Measurements from ENCODE around the gene GMDS. TPM values are rescaled to one million over a fixed set of nuclear protein-coding genes. Genes with fewer than 3 reads are reported as not detected.

GMDS gene
- total and polyA plus RNA-seq, 2 donors, result 19.9 to 28.4 TPM

GRCh38 chr6:1739220-1739619 lies 506.2 kb downstream of the GMDS start:
- Histone ChIP-seq H3K9me3 (ENCODE audit: control insufficient read depth in 2 of 2, insufficient read depth in 1 of 2, low read length in 1 of 2) (no peaks in the 10 kb centered on the region), H3K27me3 (ENCODE audit: control insufficient read depth in 2 of 2, insufficient read depth in 1 of 2, low read length in 1 of 2) (no peaks in the 10 kb centered on the region), H3K4me1 (ENCODE audit: control insufficient read depth in 2 of 2, insufficient read depth in 2 of 2, low read length in 2 of 2) (peaks cover 0 to 5% of the 10 kb centered on the region in 2 donors), H3K4me3 (ENCODE audit: low read length in 2 of 2) (no peak overlapping the region), H3K36me3 (ENCODE audit: control insufficient read depth in 2 of 2, insufficient read depth in 2 of 2, low read length in 1 of 2) (no peaks in the 10 kb centered on the region), H3K27ac (ENCODE audit: low read depth in 1 of 2, low read length in 1 of 2) (no peak overlapping the region)
- no peak for DNase-seq (ENCODE audit: low read depth in 6 of 9, low spot score in 9 of 9)
- WGBS, result 95% methylated on average over 9 of the region's 9 CpGs

- DNase-seq (ENCODE audit: low read depth in 6 of 9, low spot score in 9 of 9), result no peak
- H3K27ac ChIP-seq (ENCODE audit: low read depth in 1 of 2, low read length in 1 of 2), result no peak overlapping the region
- 98% methylated on average over 6 of the region's 6 CpGs for WGBS
Observed at GRCh38 chr6:1738558-1739081, 506.8 kb downstream of the GMDS start.

GRCh38 chr6:1737463-1738311 lies 507.7 kb downstream of the GMDS start:
- H3K27me3 ChIP-seq (ENCODE audit: control insufficient read depth in 2 of 2, insufficient read depth in 1 of 2, low read length in 1 of 2), result no peaks in the 10 kb centered on the region
- H3K36me3 ChIP-seq (ENCODE audit: control insufficient read depth in 2 of 2, insufficient read depth in 2 of 2, low read length in 1 of 2), result no peaks in the 10 kb centered on the region
- no peak overlapping the region for H3K4me3 ChIP-seq (ENCODE audit: low read length in 2 of 2)
- H3K4me1 ChIP-seq (ENCODE audit: control insufficient read depth in 2 of 2, insufficient read depth in 2 of 2, low read length in 2 of 2), result peaks cover 0 to 5% of the 10 kb centered on the region in 2 donors
- DNase-seq (ENCODE audit: low read depth in 6 of 9, low spot score in 9 of 9), result no peak
- WGBS, result 89% methylated on average over 6 of the region's 6 CpGs
- no peak overlapping the region for H3K27ac ChIP-seq (ENCODE audit: low read depth in 1 of 2, low read length in 1 of 2)
- H3K9me3 ChIP-seq (ENCODE audit: control insufficient read depth in 2 of 2, insufficient read depth in 1 of 2, low read length in 1 of 2), result no peaks in the 10 kb centered on the region

More at GRCh38 chr6:1738558-1739081, 506.8 kb downstream of the GMDS start:
- Histone ChIP-seq H3K36me3 (ENCODE audit: control insufficient read depth in 2 of 2, insufficient read depth in 2 of 2, low read length in 1 of 2) (no peaks in the 10 kb centered on the region), H3K9me3 (ENCODE audit: control insufficient read depth in 2 of 2, insufficient read depth in 1 of 2, low read length in 1 of 2) (no peaks in the 10 kb centered on the region), H3K4me3 (ENCODE audit: low read length in 2 of 2) (no peak overlapping the region), H3K27me3 (ENCODE audit: control insufficient read depth in 2 of 2, insufficient read depth in 1 of 2, low read length in 1 of 2) (no peaks in the 10 kb centered on the region), H3K4me1 (ENCODE audit: control insufficient read depth in 2 of 2, insufficient read depth in 2 of 2, low read length in 2 of 2) (peaks cover 0 to 5% of the 10 kb centered on the region in 2 donors)

GRCh38 chr6:1736346-1737105 lies 508.9 kb downstream of the GMDS start:
- H3K4me1 ChIP-seq (ENCODE audit: control insufficient read depth in 2 of 2, insufficient read depth in 2 of 2, low read length in 2 of 2), result peaks cover 0 to 5% of the 10 kb centered on the region in 2 donors
- H3K4me3 ChIP-seq (ENCODE audit: low read length in 2 of 2), result no peak overlapping the region
- 93% methylated on average over 6 of the region's 6 CpGs for WGBS
- no peaks in the 10 kb centered on the region for H3K36me3 ChIP-seq (ENCODE audit: control insufficient read depth in 2 of 2, insufficient read depth in 2 of 2, low read length in 1 of 2)
- H3K27me3 ChIP-seq (ENCODE audit: control insufficient read depth in 2 of 2, insufficient read depth in 1 of 2, low read length in 1 of 2), result no peaks in the 10 kb centered on the region
- no peak for DNase-seq (ENCODE audit: low read depth in 6 of 9, low spot score in 9 of 9)
- H3K27ac ChIP-seq (ENCODE audit: low read depth in 1 of 2, low read length in 1 of 2), result peak overlapping the region in 1 of 2 donors; percentile 59
- no peaks in the 10 kb centered on the region for H3K9me3 ChIP-seq (ENCODE audit: control insufficient read depth in 2 of 2, insufficient read depth in 1 of 2, low read length in 1 of 2)

- Histone ChIP-seq H3K4me3 (ENCODE audit: low read length in 2 of 2) (no peak overlapping the region), H3K27me3 (ENCODE audit: control insufficient read depth in 2 of 2, insufficient read depth in 1 of 2, low read length in 1 of 2) (no peaks in the 10 kb centered on the region), H3K27ac (ENCODE audit: low read depth in 1 of 2, low read length in 1 of 2) (peak overlapping the region in 1 of 2 donors; percentile 2), H3K4me1 (ENCODE audit: control insufficient read depth in 2 of 2, insufficient read depth in 2 of 2, low read length in 2 of 2) (peaks cover 0 to 5% of the 10 kb centered on the region in 2 donors), H3K36me3 (ENCODE audit: control insufficient read depth in 2 of 2, insufficient read depth in 2 of 2, low read length in 1 of 2) (no peaks in the 10 kb centered on the region), H3K9me3 (ENCODE audit: control insufficient read depth in 2 of 2, insufficient read depth in 1 of 2, low read length in 1 of 2) (no peaks in the 10 kb centered on the region)
- no peak for DNase-seq (ENCODE audit: low read depth in 6 of 9, low spot score in 9 of 9)
- 97% methylated on average over 6 of the region's 6 CpGs for whole genome bisulfite sequencing
Observed at GRCh38 chr6:1735239-1735803, 510.1 kb downstream of the GMDS start.

- WGBS, result 94% methylated on average over 3 of the region's 3 CpGs
- Histone ChIP-seq H3K27me3 (ENCODE audit: control insufficient read depth in 2 of 2, insufficient read depth in 1 of 2, low read length in 1 of 2) (no peaks in the 10 kb centered on the region), H3K4me3 (ENCODE audit: low read length in 2 of 2) (no peak overlapping the region), H3K36me3 (ENCODE audit: control insufficient read depth in 2 of 2, insufficient read depth in 2 of 2, low read length in 1 of 2) (no peaks in the 10 kb centered on the region), H3K27ac (ENCODE audit: low read depth in 1 of 2, low read length in 1 of 2) (no peak overlapping the region), H3K4me1 (ENCODE audit: control insufficient read depth in 2 of 2, insufficient read depth in 2 of 2, low read length in 2 of 2) (peaks cover 0 to 5% of the 10 kb centered on the region in 2 donors), H3K9me3 (ENCODE audit: control insufficient read depth in 2 of 2, insufficient read depth in 1 of 2, low read length in 1 of 2) (no peaks in the 10 kb centered on the region)
- DNase-seq (ENCODE audit: low read depth in 6 of 9, low spot score in 9 of 9), result no peak
Observed at GRCh38 chr6:1730882-1731281, 514.5 kb downstream of the GMDS start.

GRCh38 chr6:1729750-1730140 lies 515.7 kb downstream of the GMDS start:
- no peaks in the 10 kb centered on the region for H3K36me3 ChIP-seq (ENCODE audit: control insufficient read depth in 2 of 2, insufficient read depth in 2 of 2, low read length in 1 of 2)
- H3K27me3 ChIP-seq (ENCODE audit: control insufficient read depth in 2 of 2, insufficient read depth in 1 of 2, low read length in 1 of 2), result no peaks in the 10 kb centered on the region
- no peak for DNase-seq (ENCODE audit: low read depth in 6 of 9, low spot score in 9 of 9)
- no peaks in the 10 kb centered on the region for H3K9me3 ChIP-seq (ENCODE audit: control insufficient read depth in 2 of 2, insufficient read depth in 1 of 2, low read length in 1 of 2)
- H3K4me3 ChIP-seq (ENCODE audit: low read length in 2 of 2), result no peak overlapping the region
- H3K27ac ChIP-seq (ENCODE audit: low read depth in 1 of 2, low read length in 1 of 2), result no peak overlapping the region
- no peaks in the 10 kb centered on the region for H3K4me1 ChIP-seq (ENCODE audit: control insufficient read depth in 2 of 2, insufficient read depth in 2 of 2, low read length in 2 of 2)
- WGBS, result 97% methylated on average over 8 of the region's 8 CpGs

- H3K27me3 ChIP-seq (ENCODE audit: control insufficient read depth in 2 of 2, insufficient read depth in 1 of 2, low read length in 1 of 2), result no peaks in the 10 kb centered on the region
- no peak overlapping the region for H3K4me3 ChIP-seq (ENCODE audit: low read length in 2 of 2)
- 92% methylated on average over 7 of the region's 7 CpGs for WGBS
- H3K4me1 ChIP-seq (ENCODE audit: control insufficient read depth in 2 of 2, insufficient read depth in 2 of 2, low read length in 2 of 2), result no peaks in the 10 kb centered on the region
- H3K27ac ChIP-seq (ENCODE audit: low read depth in 1 of 2, low read length in 1 of 2), result peak overlapping the region in 1 of 2 donors; percentile 28
- peak in 1 of 9 donors; percentile 39 for DNase-seq (ENCODE audit: low read depth in 6 of 9, low spot score in 9 of 9)
- H3K36me3 ChIP-seq (ENCODE audit: control insufficient read depth in 2 of 2, insufficient read depth in 2 of 2, low read length in 1 of 2), result no peaks in the 10 kb centered on the region
- H3K9me3 ChIP-seq (ENCODE audit: control insufficient read depth in 2 of 2, insufficient read depth in 1 of 2, low read length in 1 of 2), result no peaks in the 10 kb centered on the region
Observed at GRCh38 chr6:1729133-1729749, 516.2 kb downstream of the GMDS start.
